Tibial artery (tissue), 4 donors: ENCODE measurements around the gene RNF213.

Experiments used
- DNase-seq, 2 donors: peaks; one replicate each; pipeline ENCODE4 v3.0.0-alpha.2; 2019
- H3K27ac ChIP-seq, 2 donors: fragments of 200-600 bp; sonication (generic) in 1 of 2; 1 replicate in 1 of 2; 2 replicates in 1 of 2; pipeline ENCODE4 v1.5.1; 2018 to 2019; ENCODE audit warnings: mild to moderate bottlenecking in 1 of 2
- H3K27me3 ChIP-seq, 2 donors: fragments of 200-600 bp; sonication (generic) in 1 of 2; one replicate each; pipeline versions ENCODE4 v1.5.1 to v1.6.0; 2016 to 2019
- H3K36me3 ChIP-seq, 3 donors: fragments of 200-600 bp; sonication (generic) in 2 of 3; one replicate each; pipeline ENCODE4 v1.5.1; 2016 to 2019; ENCODE audit warnings: mild to moderate bottlenecking in 2 of 3
- H3K4me1 ChIP-seq, 4 donors: fragments of 200-600 bp; sonication (generic) in 2 of 4; 1 replicate in 3 of 4; 2 replicates in 1 of 4; pipeline ENCODE4 v1.5.1; 2016 to 2019
- H3K4me3 ChIP-seq, 2 donors: fragments of 200-600 bp; sonication (generic) in 1 of 2; 1 replicate in 1 of 2; 2 replicates in 1 of 2; pipeline ENCODE4 v1.5.1; 2018 to 2019; ENCODE audit warnings: mild to moderate bottlenecking in 2 of 2
- H3K9me3 ChIP-seq, 3 donors: fragments of 200-600 bp; sonication (generic) in 1 of 3; one replicate each; pipeline ENCODE4 v1.5.1; 2016 to 2019
- CTCF ChIP-seq, 2 experiments: fragments of 200-600 bp in 1 of 2; fragments of 450-650 bp in 1 of 2; IDR thresholded peaks; one replicate each; pipeline ENCODE4 v1.5.1; 2017 to 2019; ENCODE audit warnings: antibody characterized with exemption in 2 of 2, mild to moderate bottlenecking in 1 of 2, moderate library complexity in 1 of 2
- intact Hi-C: fragments of 100-400 bp; cut with DNase I; formaldehyde crosslinking; loops from one replicate; pipeline ENCODE4 v1.15.0; 2023; ENCODE audit warnings: low total_unique reads

The RNF213 gene

GRCh38 chr17:80447790-80448189 is 187.1 kb downstream of the RNF213 start:
- H3K36me3 ChIP-seq: no peaks in the 10 kb centered on the region
- DNase-seq: no peak
- H3K27ac ChIP-seq: no peak overlapping the region
- intact Hi-C loops: no loop called here
- H3K4me1 ChIP-seq: peaks cover 0 to 16% (median 11%) of the 10 kb centered on the region in 4 donors
- H3K27me3 ChIP-seq: no peaks in the 10 kb centered on the region
- no peak overlapping the region for H3K4me3 ChIP-seq
- H3K9me3 ChIP-seq: no peaks in the 10 kb centered on the region
- TF ChIP-seq CTCF (IDR thresholded peaks at IDR 0.05): no peak
